DOHH2 (cell line): ENCODE results near the gene TARBP1.
A peak's percentile ranks its signal among the peaks of the same experiment; 100 is the strongest.

Experiments used
- H3F3A ChIP-seq: fragments of 200-600 bp; sonication (generic), shearing (Covaris generic); 2 replicates; pipeline ENCODE4 v1.6.0; 2016; ENCODE audit warnings: antibody characterized with exemption, mild to moderate bottlenecking; ENCODE audit not compliant: control insufficient read depth, insufficient read depth
- H3K27ac ChIP-seq: fragments of 200-600 bp; sonication (generic); 2 replicates; pipeline ENCODE4 v1.5.1; 2014; ENCODE audit warnings: low read depth, mild to moderate bottlenecking, low read length, moderate library complexity
- H3K27me3 ChIP-seq: fragments of 200-600 bp; sonication (generic); 2 replicates; pipeline ENCODE4 v1.6.1; 2014; ENCODE audit warnings: mild to moderate bottlenecking, low read length, mixed read lengths; ENCODE audit not compliant: control insufficient read depth
- H3K36me3 ChIP-seq: fragments of 200-600 bp; sonication (generic); 2 replicates; pipeline ENCODE4 v1.6.1; 2014; ENCODE audit warnings: mild to moderate bottlenecking, low read length, moderate library complexity, mixed read lengths; ENCODE audit not compliant: control insufficient read depth
- H3K4me1 ChIP-seq: fragments of 200-600 bp; sonication (generic); 2 replicates; pipeline ENCODE4 v1.6.1; 2014; ENCODE audit warnings: mild to moderate bottlenecking, low read length, mixed read lengths; ENCODE audit not compliant: control insufficient read depth
- H3K4me2 ChIP-seq: fragments of 200-600 bp; sonication (generic); 2 replicates; pipeline ENCODE4 v1.6.0; 2014; ENCODE audit warnings: mild to moderate bottlenecking, low read length, moderate library complexity
- H3K4me3 ChIP-seq: fragments of 200-600 bp; sonication (generic); 2 replicates; pipeline ENCODE4 v1.5.1; 2014; ENCODE audit warnings: mild to moderate bottlenecking, low read length, mixed read lengths
- H3K79me2 ChIP-seq: fragments of 200-600 bp; sonication (generic); 2 replicates; pipeline ENCODE4 v1.6.1; 2014; ENCODE audit warnings: mild to moderate bottlenecking, low read length, mixed read lengths; ENCODE audit not compliant: control insufficient read depth
- H3K9me2 ChIP-seq: fragments of 200-600 bp; sonication (generic); replicated peaks from 2 replicates; pipeline ENCODE4 v1.6.1; 2014; ENCODE audit warnings: mild to moderate bottlenecking, low read length, mixed read lengths; ENCODE audit not compliant: control insufficient read depth
- H3K9me3 ChIP-seq: fragments of 200-600 bp; sonication (generic); 2 replicates; pipeline ENCODE4 v1.6.1; 2014; ENCODE audit warnings: antibody characterized with exemption, low read length, mixed read lengths; ENCODE audit not compliant: control insufficient read depth, insufficient read depth
- H4K20me1 ChIP-seq: fragments of 200-600 bp; sonication (generic); 2 replicates; pipeline ENCODE4 v1.6.0; 2014; ENCODE audit warnings: low read depth, mild to moderate bottlenecking, antibody characterized with exemption, low read length, moderate library complexity; ENCODE audit not compliant: control insufficient read depth, insufficient read depth
- EZH2phosphoT487 ChIP-seq: fragments of 200-600 bp; sonication (generic); IDR thresholded peaks from 2 replicates; pipeline ENCODE4 v1.6.1; 2017; ENCODE audit warnings: borderline replicate concordance, mild to moderate bottlenecking, antibody characterized with exemption, low read length, moderate library complexity, mixed read lengths
- TF ChIP-seq, protein P1 (sequence below): fragments of 200-600 bp; sonication (generic); IDR thresholded peaks from one replicate; pipeline ENCODE4 v1.5.1; 2014; ENCODE audit warnings: antibody characterized with exemption, mild to moderate bottlenecking, low read depth, low read length; ENCODE audit not compliant: poor library complexity, severe bottlenecking

Gene TARBP1

DNA sequence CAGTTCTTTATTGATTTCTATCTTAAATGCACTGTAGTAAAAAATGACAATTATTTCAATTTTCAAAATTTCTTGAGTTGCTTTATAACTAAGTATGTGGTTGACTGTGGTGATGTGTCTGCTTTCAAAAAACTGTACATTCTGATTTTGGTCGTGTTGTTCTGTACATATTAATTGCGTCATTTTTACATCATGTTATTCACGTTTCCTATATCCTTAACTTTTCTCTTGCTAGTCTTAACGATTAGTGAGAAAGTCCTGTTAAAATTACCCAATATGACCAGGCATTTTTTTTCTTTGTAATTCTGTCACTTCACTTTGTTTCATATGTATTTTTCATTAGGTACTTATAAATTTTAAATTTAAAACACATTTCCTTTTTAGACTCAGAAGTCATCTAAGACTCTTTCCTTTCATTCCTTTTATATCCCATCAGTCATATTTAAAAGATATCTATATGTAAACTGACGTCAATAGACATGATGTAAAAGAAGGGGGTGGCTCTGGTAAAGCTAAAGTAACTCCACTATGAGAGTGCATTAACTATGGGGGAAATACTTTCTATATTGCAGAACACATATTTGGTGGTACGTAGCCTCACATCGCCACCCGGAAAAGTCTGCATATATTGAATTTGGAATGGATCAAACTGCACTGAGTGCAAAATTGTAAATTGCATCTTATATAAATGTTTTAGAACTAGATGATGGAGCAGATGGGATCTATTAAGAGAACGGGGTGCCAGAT, 106.8 kb downstream of the TARBP1 start:
- H3K4me2 ChIP-seq, result peak overlapping the region; percentile 73
- TF ChIP-seq, protein P1, sequence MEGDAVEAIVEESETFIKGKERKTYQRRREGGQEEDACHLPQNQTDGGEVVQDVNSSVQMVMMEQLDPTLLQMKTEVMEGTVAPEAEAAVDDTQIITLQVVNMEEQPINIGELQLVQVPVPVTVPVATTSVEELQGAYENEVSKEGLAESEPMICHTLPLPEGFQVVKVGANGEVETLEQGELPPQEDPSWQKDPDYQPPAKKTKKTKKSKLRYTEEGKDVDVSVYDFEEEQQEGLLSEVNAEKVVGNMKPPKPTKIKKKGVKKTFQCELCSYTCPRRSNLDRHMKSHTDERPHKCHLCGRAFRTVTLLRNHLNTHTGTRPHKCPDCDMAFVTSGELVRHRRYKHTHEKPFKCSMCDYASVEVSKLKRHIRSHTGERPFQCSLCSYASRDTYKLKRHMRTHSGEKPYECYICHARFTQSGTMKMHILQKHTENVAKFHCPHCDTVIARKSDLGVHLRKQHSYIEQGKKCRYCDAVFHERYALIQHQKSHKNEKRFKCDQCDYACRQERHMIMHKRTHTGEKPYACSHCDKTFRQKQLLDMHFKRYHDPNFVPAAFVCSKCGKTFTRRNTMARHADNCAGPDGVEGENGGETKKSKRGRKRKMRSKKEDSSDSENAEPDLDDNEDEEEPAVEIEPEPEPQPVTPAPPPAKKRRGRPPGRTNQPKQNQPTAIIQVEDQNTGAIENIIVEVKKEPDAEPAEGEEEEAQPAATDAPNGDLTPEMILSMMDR, result no peak
- TF ChIP-seq EZH2phosphoT487, result no peak
- H3K4me1 ChIP-seq, result peaks cover 18% of the 10 kb centered on the region
- H3K27ac ChIP-seq, result peak overlapping the region; percentile 85; the same call in 1 of the 2 replicates
- no peaks in the 10 kb centered on the region for H3K9me2 ChIP-seq
- no peaks in the 10 kb centered on the region for H4K20me1 ChIP-seq
- H3K79me2 ChIP-seq, result peaks cover 37% of the 10 kb centered on the region
- no peaks in the 10 kb centered on the region for H3K9me3 ChIP-seq
- H3K27me3 ChIP-seq, result 0 out of 2 replicates have a peak, but pooled peaks cover 3% of the 10 kb centered on the region
- H3K36me3 ChIP-seq, result peaks cover 17% of the 10 kb centered on the region
- peak overlapping the region; percentile 86 for H3K4me3 ChIP-seq
- peaks cover 13% of the 10 kb centered on the region; the same call in 1 of the 2 replicates for H3F3A ChIP-seq

DNA sequence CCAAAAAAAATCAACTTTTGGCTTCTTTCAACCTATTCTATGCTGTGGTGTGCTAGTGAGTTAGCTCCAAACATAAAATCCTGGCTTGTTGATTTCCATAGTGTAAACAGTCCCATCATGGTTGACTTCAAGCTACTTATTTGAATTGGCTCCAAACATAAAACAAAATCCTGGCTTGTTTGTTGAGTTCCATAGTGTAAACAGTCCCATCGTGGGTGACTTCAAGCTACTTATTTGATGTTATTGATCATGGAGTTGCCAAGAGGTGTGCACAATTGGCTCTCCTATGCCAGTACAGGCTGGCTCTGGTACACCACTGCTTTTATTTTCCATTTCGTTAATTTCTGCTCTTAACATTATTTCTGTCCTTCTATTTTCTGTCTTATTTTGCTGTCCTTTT, 107.6 kb downstream of the TARBP1 start:
- 0 out of 2 replicates have a peak, but pooled peaks cover 3% of the 10 kb centered on the region for H3K27me3 ChIP-seq
- H3K79me2 ChIP-seq, result peaks cover 35% of the 10 kb centered on the region
- H3K4me2 ChIP-seq, result peak overlapping the region; percentile 73; the same call in 1 of the 2 replicates
- H3K9me3 ChIP-seq, result no peaks in the 10 kb centered on the region
- no peak overlapping the region for H3K27ac ChIP-seq
- no peaks in the 10 kb centered on the region for H3K9me2 ChIP-seq
- H3K36me3 ChIP-seq, result peaks cover 13% of the 10 kb centered on the region
- peaks cover 13% of the 10 kb centered on the region; the same call in 1 of the 2 replicates for H3F3A ChIP-seq
- TF ChIP-seq, protein P1, result no peak
- TF ChIP-seq EZH2phosphoT487, result no peak
- peaks cover 18% of the 10 kb centered on the region for H3K4me1 ChIP-seq
- H4K20me1 ChIP-seq, result no peaks in the 10 kb centered on the region
- H3K4me3 ChIP-seq, result no peak overlapping the region

DNA sequence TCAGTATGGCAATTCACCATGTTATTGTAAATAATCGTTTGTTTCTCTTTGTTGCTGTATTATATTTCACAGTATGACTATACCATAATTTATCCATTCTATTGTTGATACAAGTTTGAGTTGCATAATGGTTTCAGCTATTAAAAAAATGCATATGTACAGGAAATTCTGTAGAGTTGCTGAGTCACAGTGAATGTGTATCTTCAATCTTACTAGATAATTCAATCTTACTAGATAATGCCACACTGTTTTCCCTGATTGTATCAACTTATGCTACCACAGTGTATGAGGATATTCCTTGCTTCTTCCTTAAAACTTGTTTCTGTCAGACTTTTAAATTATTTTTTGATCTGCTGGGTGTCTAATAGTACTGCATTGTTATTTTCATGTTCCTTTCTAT, 109.2 kb downstream of the TARBP1 start:
- no peaks in the 10 kb centered on the region for H3K9me2 ChIP-seq
- peaks cover 16% of the 10 kb centered on the region for H3K4me1 ChIP-seq
- H3K9me3 ChIP-seq, result no peaks in the 10 kb centered on the region
- H4K20me1 ChIP-seq, result no peaks in the 10 kb centered on the region
- H3K36me3 ChIP-seq, result no peaks in the 10 kb centered on the region; the same call in 1 of the 2 replicates
- TF ChIP-seq, protein P1, result no peak
- no peak for TF ChIP-seq EZH2phosphoT487
- H3K79me2 ChIP-seq, result peaks cover 19% of the 10 kb centered on the region
- no peak overlapping the region for H3K27ac ChIP-seq
- H3F3A ChIP-seq, result peaks cover 13% of the 10 kb centered on the region; the same call in 1 of the 2 replicates
- H3K27me3 ChIP-seq, result 0 out of 2 replicates have a peak, but pooled peaks cover 3% of the 10 kb centered on the region
- H3K4me3 ChIP-seq, result no peak overlapping the region
- H3K4me2 ChIP-seq, result no peak overlapping the region
